Activated T-helper 9 cell treated with anti-CD3 and anti-CD28 coated beads, Interleukin-2, amount 50 U/mL, for 16 hours (primary cell): ENCODE data around the gene OR2M7.
"Not testable (repeated sequence)": the region's sequence is repeated elsewhere in the genome, so short reads cannot be mapped to it uniquely, and the experiment has no call there.

ENCODE experiments used
- DNase-seq: peaks from one replicate; pipeline ENCODE4 v3.0.0-alpha.2; 2020; ENCODE audit warnings: low read depth

The OR2M7 gene

DNA sequence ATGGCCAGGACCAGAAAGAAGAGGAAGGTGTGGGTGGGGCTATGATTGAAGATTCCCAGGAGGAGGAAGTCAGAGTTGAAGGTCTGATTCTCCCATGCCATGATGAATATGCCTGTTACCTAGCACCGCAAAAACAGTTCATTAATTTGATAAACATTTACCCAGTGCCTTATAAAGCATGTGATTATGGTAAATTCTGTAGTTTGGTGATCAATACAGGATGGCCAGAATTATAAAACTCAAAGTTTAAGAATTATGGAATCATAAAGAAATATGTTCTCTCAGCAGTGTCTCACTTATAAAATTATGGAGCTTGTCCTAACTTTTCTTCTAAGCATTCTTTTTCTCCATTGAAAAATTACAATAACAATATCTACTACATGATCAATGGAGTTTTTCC is at the start of gene OR2M7:
Gene OR2M7, minus strand, starts transcription at position 101 of the 400 bp plus-strand sequence. Its CDS starts 0 bp downstream, at position 101.
- no peak for DNase-seq

DNA sequence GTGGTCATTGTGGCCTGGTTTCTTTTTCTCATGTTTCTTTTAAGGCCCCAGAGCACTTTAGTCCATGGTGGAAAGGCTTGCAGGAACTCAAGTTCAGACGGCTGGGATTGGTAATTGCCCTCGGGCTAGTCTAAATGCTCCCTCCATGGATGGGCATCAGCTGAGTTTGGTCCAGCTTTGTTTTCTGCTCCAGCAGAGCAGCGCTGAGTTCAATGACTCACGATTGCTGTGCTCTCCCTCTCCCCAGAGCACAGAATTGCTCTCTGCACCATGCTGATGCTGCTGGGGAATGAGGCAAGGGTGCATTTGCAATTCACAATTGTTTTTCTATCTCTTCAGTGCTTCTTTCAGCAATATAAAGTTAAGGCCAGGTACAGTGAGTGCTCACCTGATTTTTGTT is 49.4 kb upstream of the OR2M7 start:
- no peak for DNase-seq

GRCh38 chr1:248372394-248372793 is 48.0 kb upstream of the OR2M7 start:
- DNase-seq = no peak

- DNase-seq = no peak
Observed at GRCh38 chr1:248366609-248367008, 42.2 kb upstream of the OR2M7 start.

GRCh38 chr1:248361121-248361715 is 36.9 kb upstream of the OR2M7 start, which contains the start of gene OR2T4:
Gene OR2T4, plus strand, starts transcription at chr1:248361665. Its CDS starts 0 bp downstream, at chr1:248361665.
- no peak for DNase-seq

- DNase-seq = no peak
Observed at GRCh38 chr1:248359415-248359814, 35.0 kb upstream of the OR2M7 start.

DNA sequence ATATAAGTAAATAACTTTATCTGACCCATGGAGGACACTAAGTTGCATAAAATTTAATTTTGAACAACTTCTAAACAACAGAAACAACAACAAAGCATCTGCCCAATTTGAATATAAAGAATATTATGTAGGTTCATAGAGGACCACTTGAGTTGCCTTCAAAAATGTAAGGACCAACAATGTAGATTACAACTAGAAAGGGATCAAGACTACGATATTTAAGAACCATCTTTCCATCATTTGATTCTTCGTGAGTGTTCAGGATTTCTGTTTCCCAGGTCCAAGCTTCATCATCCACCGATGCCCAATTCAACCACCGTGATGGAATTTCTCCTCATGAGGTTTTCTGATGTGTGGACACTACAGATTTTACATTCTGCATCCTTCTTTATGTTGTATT is 24.1 kb upstream of the OR2M7 start, which contains the start of gene OR14C36:
Gene OR14C36, plus strand, starts transcription at position 301 of the 400 bp plus-strand sequence. Its CDS starts 0 bp downstream, at position 301.
- no peak for DNase-seq

DNA sequence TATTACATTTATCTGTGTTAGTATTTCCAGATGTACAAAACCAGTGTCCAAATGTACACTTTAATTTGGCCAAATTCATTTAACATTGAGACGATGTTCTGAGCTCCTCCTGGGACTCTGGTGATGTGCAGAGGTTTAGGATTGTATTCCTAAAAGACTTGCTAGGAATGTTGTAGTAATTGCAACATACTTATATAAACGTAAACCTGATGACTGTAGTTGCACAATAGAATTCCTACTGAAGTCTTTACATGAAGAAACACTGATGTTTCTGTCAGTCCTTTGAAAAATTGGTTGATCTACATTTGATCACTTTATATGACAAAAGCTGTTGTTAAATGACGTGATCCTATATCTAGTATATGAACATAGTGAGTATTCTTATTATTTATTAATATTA is 19.1 kb upstream of the OR2M7 start:
- no peak for DNase-seq

DNA sequence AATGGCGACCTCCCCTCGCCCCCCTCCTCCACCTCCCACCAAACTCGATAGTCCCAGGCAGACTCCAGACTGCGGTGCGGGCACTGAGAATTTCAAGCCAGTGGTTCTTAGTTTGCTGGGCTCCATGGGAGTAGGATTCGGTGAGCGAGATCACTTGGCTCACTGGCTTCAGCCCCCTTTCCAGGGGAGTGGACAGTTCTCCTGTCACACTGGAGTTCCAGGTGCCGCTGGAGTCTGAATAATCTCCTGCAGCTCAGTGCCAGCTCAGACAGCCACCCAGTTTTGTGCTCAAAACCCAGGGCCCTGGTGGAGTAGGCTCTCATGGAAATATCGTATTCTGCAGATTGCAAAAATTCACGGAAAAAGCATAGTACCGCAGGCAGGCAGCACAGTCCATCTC is 7.6 kb downstream of the OR2M7 start:
- no peak for DNase-seq

- DNase-seq = not testable (repeated sequence)
Observed at GRCh38 chr1:248306740-248307139, 17.6 kb downstream of the OR2M7 start.

- no peak for DNase-seq
Observed at GRCh38 chr1:248306103-248306502, 18.3 kb downstream of the OR2M7 start.

DNA sequence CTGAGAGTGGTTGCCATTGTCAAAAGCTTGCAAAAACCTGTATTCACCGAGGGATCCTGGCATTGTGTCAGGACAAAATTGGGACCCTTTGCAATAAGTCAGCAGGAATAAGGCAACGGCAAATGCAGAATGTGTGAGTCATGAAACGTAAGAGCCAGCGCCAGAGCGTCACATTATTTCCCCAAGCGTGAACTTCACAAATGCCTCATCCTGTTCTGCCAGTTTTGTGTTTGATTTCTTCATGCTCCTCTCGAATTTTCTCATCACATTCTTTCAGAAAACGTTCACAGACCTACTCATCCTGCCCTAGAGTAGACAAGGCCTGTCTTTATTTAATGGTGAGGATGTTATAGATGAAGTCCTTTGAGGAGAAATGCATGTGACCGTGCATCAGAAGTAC is 18.7 kb downstream of the OR2M7 start:
- DNase-seq = not testable (repeated sequence)

- no peak for DNase-seq
Observed at GRCh38 chr1:248303324-248303723, 21.0 kb downstream of the OR2M7 start, which contains the start of gene OR2T12. Gene OR2T12, minus strand, starts transcription at chr1:248303424. Its CDS starts 7,846 bp downstream, at chr1:248295578.

DNA sequence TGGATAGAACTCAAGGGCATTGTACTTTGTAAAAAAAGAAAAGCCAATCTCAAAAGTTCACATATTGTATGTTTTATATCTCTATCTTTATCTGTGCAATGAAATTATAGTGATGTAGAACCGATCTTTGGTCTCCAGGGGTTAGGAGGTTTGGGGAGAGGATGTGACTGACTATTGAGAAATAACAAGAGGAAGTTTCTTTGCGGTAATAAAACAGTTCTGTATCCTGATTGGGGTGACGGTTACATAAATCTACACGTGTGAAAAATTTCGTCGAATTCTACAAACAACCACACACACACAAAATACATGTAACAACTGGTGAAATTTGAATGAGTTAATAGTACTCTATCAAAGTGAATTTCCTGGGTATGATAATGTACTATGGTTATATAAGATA is 36.0 kb downstream of the OR2M7 start:
- DNase-seq = no peak

DNA sequence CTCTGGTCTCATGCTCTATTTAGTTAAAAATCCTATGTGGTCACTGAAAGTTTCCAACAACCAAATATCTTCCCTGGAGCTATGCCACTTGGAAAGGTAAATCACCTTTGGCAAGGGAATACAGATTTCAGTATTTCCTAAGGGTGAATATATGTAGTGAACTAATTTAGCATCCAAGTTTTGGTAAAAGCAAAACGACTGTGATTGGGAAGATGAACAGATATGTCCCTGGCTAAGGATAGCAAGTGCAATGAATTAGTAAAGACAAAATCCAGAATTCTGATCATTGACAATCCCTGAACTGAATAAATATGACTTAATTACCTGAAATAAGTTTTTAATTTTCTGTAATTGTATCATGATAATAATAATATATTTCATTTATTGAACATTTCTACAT is 46.5 kb downstream of the OR2M7 start, which contains the start of gene OR2T33:
Gene OR2T33, minus strand, starts transcription at position 101 of the 400 bp plus-strand sequence. CDS start 4,162 bp downstream, outside the sequence.
- no peak for DNase-seq
